HepG2 (cell line): ENCODE data around the gene GPC2. TPM values are rescaled to one million over a fixed set of nuclear protein-coding genes. Genes with fewer than 3 reads are reported as not detected.

Experiments
- ATAC-seq: fragments of 200-7000 bp; cut with Tn5 transposase; 3 replicates; pipeline ENCODE4 v1.9.1; 2020; ENCODE audit warnings: mild to moderate bottlenecking, moderate library complexity
- BruUV-seq: library from RNA; stranded (reverse); fragments of 400-500 nt; replicated peaks from 2 replicates; lab custom pipeline; 2021; lab: Mats Ljungman, UMichigan
- CTCF ChIA-PET: fragments of 300-600 bp; formaldehyde crosslinking; extraction: SDS; loops from one replicate; lab custom pipeline; 2021; ENCODE audit warnings: low total read pairs, inconsistent platforms, low intra/inter-chr PET ratio; lab: Yijun Ruan, JAX
- POLR2A ChIA-PET: fragments of 350-600 bp; sonication (Branson Sonifier 250); formaldehyde crosslinking; loops from one replicate; lab custom pipeline; 2020; ENCODE audit warnings: antibody characterized with exemption, inconsistent platforms; lab: Yijun Ruan, JAX
- DNase-seq: peaks from one replicate; pipeline ENCODE4 v3.0.0-alpha.2; 2015; ENCODE audit warnings: low spot score
- FAIRE-seq: peaks from 3 replicates; lab custom pipeline; 2011; peaks lifted over from hg19 to GRCh38; lab: Jason Lieb, UNC
- H2AFZ ChIP-seq: one replicate; pipeline ENCODE4 v1.6.1; 2011; ENCODE audit warnings: low read length, inconsistent platforms
- H3K27ac ChIP-seq: fragments of 300-600 bp; 3 replicates; pipeline ENCODE4 v1.8.0; 2011; ENCODE audit warnings: mixed run types, mild to moderate bottlenecking, mixed read lengths, low read length, inconsistent platforms; ENCODE audit not compliant: insufficient read depth; ENCODE audit errors: extremely low read length
- H3K27me3 ChIP-seq, 2 experiments: fragments of 200-600 bp in 1 of 2; 2 replicates in 1 of 2; 3 replicates in 1 of 2; pipeline versions ENCODE4 v1.6.0 to v1.8.0; 2011; ENCODE audit warnings: low read length in 2 of 2, mild to moderate bottlenecking in 2 of 2, moderate library complexity in 2 of 2, inconsistent platforms in 1 of 2; ENCODE audit not compliant: insufficient read depth in 2 of 2, control insufficient read depth in 1 of 2
- H3K36me3 ChIP-seq, 2 experiments: fragments of 200-600 bp in 1 of 2; replicated peaks in 1 of 2; 2 replicates in 1 of 2; 3 replicates in 1 of 2; pipeline versions ENCODE4 v1.5.1 to v1.8.0; 2011; ENCODE audit warnings: low read length in 2 of 2, inconsistent platforms in 1 of 2; ENCODE audit not compliant: insufficient read depth in 2 of 2, control insufficient read depth in 1 of 2
- H3K4me1 ChIP-seq: 2 replicates; pipeline ENCODE4 v1.5.1; 2012; ENCODE audit warnings: low read length, inconsistent platforms; ENCODE audit not compliant: insufficient read depth
- H3K4me2 ChIP-seq: 2 replicates; pipeline ENCODE4 v1.6.0; 2011; ENCODE audit warnings: low read depth, low read length, inconsistent platforms
- H3K4me3 ChIP-seq, 3 experiments: fragments of 200-600 bp in 1 of 3; sonication (generic), shearing (Covaris generic) in 1 of 3; replicated peaks in 1 of 3; 2 replicates each; pipeline ENCODE4 v1.5.1; 2011 to 2016; ENCODE audit warnings: low read length in 3 of 3, inconsistent platforms in 2 of 3, low read depth in 2 of 3, mild to moderate bottlenecking in 2 of 3, control low read depth in 1 of 3, mixed read lengths in 1 of 3; ENCODE audit not compliant: insufficient read depth in 1 of 3
- H3K79me2 ChIP-seq: one replicate; pipeline ENCODE4 v1.6.1; 2011; ENCODE audit warnings: low read length, inconsistent platforms; ENCODE audit not compliant: insufficient read depth
- H3K9ac ChIP-seq: 2 replicates; pipeline ENCODE4 v1.6.0; 2011; ENCODE audit warnings: mild to moderate bottlenecking, low read depth, low read length, inconsistent platforms; ENCODE audit not compliant: insufficient read depth
- H3K9me3 ChIP-seq: 2 replicates; pipeline ENCODE4 v1.5.1; 2012; ENCODE audit warnings: mild to moderate bottlenecking, low read length
- H4K20me1 ChIP-seq: 2 replicates; pipeline ENCODE4 v1.6.0; 2011; ENCODE audit warnings: inconsistent platforms, mild to moderate bottlenecking, low read length, moderate library complexity; ENCODE audit not compliant: insufficient read depth
- ARID2 ChIP-seq: sonication (generic); formaldehyde crosslinking; IDR thresholded peaks from 2 replicates; pipeline ENCODE4 v1.8.1; 2022; ENCODE audit warnings: mild to moderate bottlenecking, missing genetic modification reagents, borderline replicate concordance
- CBFB ChIP-seq: sonication (generic); formaldehyde crosslinking; IDR thresholded peaks from 2 replicates; pipeline ENCODE4 v1.4.0; 2020; ENCODE audit warnings: missing genetic modification reagents
- CREB1 ChIP-seq, 2 experiments: fragments of 450-650 bp in 1 of 2; IDR thresholded peaks; 2 replicates each; pipeline ENCODE4 v1.6.1; 2016 to 2017; ENCODE audit warnings: control low read depth in 1 of 2, mild to moderate bottlenecking in 1 of 2, missing compliant biosample characterization in 1 of 2, missing genetic modification characterization in 1 of 2
- TARDBP ChIP-seq: sonication (generic); formaldehyde crosslinking; IDR thresholded peaks from 2 replicates; pipeline ENCODE4 v1.8.0; 2022; ENCODE audit warnings: mild to moderate bottlenecking, missing genetic modification reagents
- ZEB1 ChIP-seq: IDR thresholded peaks from 2 replicates; pipeline ENCODE4 v1.6.1; 2012; ENCODE audit warnings: mild to moderate bottlenecking, low read depth, inconsistent platforms; ENCODE audit not compliant: insufficient replicate concordance
- ZNF343 ChIP-seq: sonication (generic); formaldehyde crosslinking; IDR thresholded peaks from 2 replicates; pipeline ENCODE4 v1.4.0; 2020; ENCODE audit warnings: mild to moderate bottlenecking, missing genetic modification reagents
- ZNF564 ChIP-seq: sonication (generic); formaldehyde crosslinking; IDR thresholded peaks from 2 replicates; pipeline ENCODE4 v1.8.1; 2023; ENCODE audit warnings: mild to moderate bottlenecking, missing genetic modification reagents
- ZNF570 ChIP-seq: sonication (generic); formaldehyde crosslinking; IDR thresholded peaks from 2 replicates; pipeline ENCODE4 v1.4.0; 2020; ENCODE audit warnings: mild to moderate bottlenecking, missing genetic modification reagents, borderline replicate concordance
- WGBS: methylation state at CpG from one replicate; pipeline ENCODE4 v1.1.6; 2017; ENCODE audit warnings: low lambda C conversion rate; 5-methylcytosine and 5-hydroxymethylcytosine counted together
- in situ Hi-C: cut with HindIII; loops from 2 replicates; pipeline ENCODE4 v1.10.0; 2017; ENCODE audit warnings: low pct_unique_long_range_greater_than_20kb; ENCODE audit not compliant: extremely low pct_ligation_motif_present
- intact Hi-C: fragments of 100-400 bp; cut with micrococcal nuclease; formaldehyde crosslinking; loops from one replicate; pipeline ENCODE4 v1.10.0; 2022; ENCODE audit not compliant: unreplicated experiment
- polyA plus RNA-seq, 8 experiments: library from polyadenylated mRNA; depleted of rRNA in 3 of 8; stranded (reverse) in 7 of 8; unstranded in 1 of 8; fragments of >200 nt; fragmentation: Illumina TruSeq in 4 of 8; extraction: Trizol in 4 of 8; gene quantifications; 2 replicates each; pipeline versions ENCODE4 v1.2.1 to v1.2.3, GENCODE V29; 2011 to 2016; ENCODE audit warnings: low read depth in 4 of 8, missing spikeins in 1 of 8, mixed read lengths in 1 of 8; ENCODE audit not compliant: insufficient read depth in 1 of 8
- total RNA-seq, 5 experiments: library from RNA; depleted of rRNA; stranded (reverse); fragments of >200 nt; fragmentation: Illumina TruSeq; extraction: Trizol; gene quantifications; 2 replicates each; pipeline ENCODE4 v1.2.3, GENCODE V29; 2016; ENCODE audit warnings: low read depth in 1 of 5

The GPC2 gene
- total and polyA plus RNA-seq, 2 of the 13 experiments (the other 11 are each of a cell fraction or from before 2014, with no cell fraction given) = 0.64 to 0.78 TPM

DNA sequence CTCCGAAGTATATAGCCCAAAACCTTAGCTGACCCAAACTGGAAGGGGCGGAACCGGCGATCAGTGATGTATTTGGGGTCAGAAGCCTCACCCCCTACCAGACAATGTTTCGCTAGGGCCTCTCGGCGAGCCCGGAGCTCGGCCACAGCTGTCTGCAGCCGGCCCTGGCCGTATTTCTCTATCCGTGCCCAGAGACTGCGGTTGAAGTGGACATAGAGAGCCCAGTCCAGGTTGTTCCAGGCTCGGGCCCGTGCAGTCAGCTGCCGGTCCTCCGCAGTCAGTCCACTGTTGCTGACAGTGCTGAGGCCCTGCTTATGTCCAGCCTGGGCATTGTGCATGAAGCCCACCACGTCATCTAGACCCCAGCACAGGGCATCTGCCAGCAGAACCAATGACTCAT, 17.1 kb downstream of the GPC2 start:
- Histone ChIP-seq H3K27me3 (peaks cover 3 to 13% of the 10 kb centered on the region in 2 experiments; a peak in 3 of 5 replicates), H4K20me1 (peaks cover 6% of the 10 kb centered on the region; the same call in 1 of the 2 replicates), H3K4me2 (no peak overlapping the region), H3K9me3 (no peaks in the 10 kb centered on the region), H3K27ac (no peak overlapping the region), H3K4me1 (peaks cover 47% of the 10 kb centered on the region), H3K36me3 (peaks cover 5 to 20% of the 10 kb centered on the region in 2 experiments), H3K9ac (no peak overlapping the region), H3K79me2 (no peaks in the 10 kb centered on the region), H2AFZ (no peak overlapping the region), H3K4me3 (no peak overlapping the region)
- BruUV-seq = no TSS peak
- no peak for DNase-seq
- intact Hi-C loops = no loop called here
- TF ChIP-seq ZNF343 (CRISPR knock-in tag) (no peak), CREB1 (IDR thresholded peaks at IDR 0.05) (0 out of 2 replicates have a peak, but pooled peaks have one; percentile 29), CREB1 (CRISPR knock-in tag; IDR thresholded peaks at IDR 0.05) (no peak)
- POLR2A ChIA-PET = no interaction called here
- no peak for ATAC-seq
- 78% methylated on average over 6 of the region's 18 CpGs for WGBS
- CTCF ChIA-PET = no interaction called here
- FAIRE-seq = no peak
- in situ Hi-C loops = no loop called here

GRCh38 chr7:100159099-100159623, 18.0 kb downstream of the GPC2 start:
- ATAC-seq (no peak), DNase-seq (no peak), FAIRE-seq (no peak)
- Histone ChIP-seq H3K79me2 (no peaks in the 10 kb centered on the region), H2AFZ (no peak overlapping the region), H3K9me3 (no peaks in the 10 kb centered on the region), H3K9ac (peak overlapping the region; percentile 90), H3K27ac (peak overlapping the region; percentile 80), H3K36me3 (peaks cover 5 to 24% of the 10 kb centered on the region in 2 experiments), H3K4me1 (peaks cover 55% of the 10 kb centered on the region), H4K20me1 (peaks cover 6% of the 10 kb centered on the region; the same call in 1 of the 2 replicates), H3K27me3 (peaks cover 3 to 13% of the 10 kb centered on the region in 2 experiments; a peak in 3 of 5 replicates), H3K4me3 (peak overlapping the region; percentile 90 to 99 (median 92); a peak in 5 of 6 replicates), H3K4me2 (peak overlapping the region; percentile 75)
- TF ChIP-seq ZEB1 = no peak
- 0 out of 2 replicates have a peak, but pooled peaks have one; percentile 1 for TF ChIP-seq TARDBP (CRISPR knock-in tag)
- 0 out of 2 replicates have a peak, but pooled peaks have one; percentile 4 for TF ChIP-seq ARID2 (CRISPR knock-in tag)
- no peak for TF ChIP-seq ZNF570 (CRISPR knock-in tag)
- no peak for TF ChIP-seq CBFB (CRISPR knock-in tag)
- no peak for TF ChIP-seq ZNF564
- WGBS = 59% methylated on average over 7 of the region's 7 CpGs
- in situ Hi-C loops (no loop called here), intact Hi-C loops (no loop called here)
- CTCF ChIA-PET = no interaction called here
- TSS peak; percentile 55 for BruUV-seq
- POLR2A ChIA-PET = interaction anchor here (1.4 kb wide), 1 partner anchor 10 kb away, joined by 11 read pairs; the partner anchor contains the start of gene LAMTOR4
